ENCODE results near the gene CDC40.
"Not testable (repeated sequence)": the region's sequence is repeated elsewhere in the genome, so short reads cannot be mapped to it uniquely, and the experiment has no call there.

Gene CDC40

GRCh38 chr6:110201151-110201884 is 21.1 kb downstream of the CDC40 start:
- no peak for DNase-seq (ENCODE audit: low read depth in 2 of 2)

- DNase-seq (ENCODE audit: low read depth in 2 of 2), result no peak
Measured at GRCh38 chr6:110207652-110208051, 27.4 kb downstream of the CDC40 start.

- no peak for DNase-seq (ENCODE audit: low read depth in 2 of 2)
Measured at GRCh38 chr6:110211753-110212152, 31.5 kb downstream of the CDC40 start.

GRCh38 chr6:110214338-110214737 is 34.1 kb downstream of the CDC40 start:
- DNase-seq (ENCODE audit: low read depth in 2 of 2), result no peak

- no peak for DNase-seq (ENCODE audit: low read depth in 2 of 2)
Measured at GRCh38 chr6:110216140-110216539, 35.9 kb downstream of the CDC40 start.

- no peak for DNase-seq (ENCODE audit: low read depth in 2 of 2)
Measured at GRCh38 chr6:110217266-110217665, 37.0 kb downstream of the CDC40 start.

GRCh38 chr6:110221738-110222137 is 41.5 kb downstream of the CDC40 start:
- DNase-seq (ENCODE audit: low read depth in 2 of 2), result no peak

- no peak for DNase-seq (ENCODE audit: low read depth in 2 of 2)
Measured at GRCh38 chr6:110226261-110226660, 46.0 kb downstream of the CDC40 start.

- DNase-seq (ENCODE audit: low read depth in 2 of 2), result no peak
Measured at GRCh38 chr6:110232450-110232849, 52.2 kb downstream of the CDC40 start.

- DNase-seq (ENCODE audit: low read depth in 2 of 2), result no peak
Measured at GRCh38 chr6:110233770-110234374, 53.6 kb downstream of the CDC40 start.

GRCh38 chr6:110236007-110236406 is 55.8 kb downstream of the CDC40 start:
- DNase-seq (ENCODE audit: low read depth in 2 of 2), result not testable (repeated sequence)

- no peak for DNase-seq (ENCODE audit: low read depth in 2 of 2)
Measured at GRCh38 chr6:110239526-110240274, 59.5 kb downstream of the CDC40 start.

- DNase-seq (ENCODE audit: low read depth in 2 of 2), result not testable (repeated sequence)
Measured at GRCh38 chr6:110244621-110245020, 64.4 kb downstream of the CDC40 start.

- no peak for DNase-seq (ENCODE audit: low read depth in 2 of 2)
Measured at GRCh38 chr6:110246378-110246777, 66.2 kb downstream of the CDC40 start.

GRCh38 chr6:110246900-110247546 is 66.8 kb downstream of the CDC40 start:
- DNase-seq (ENCODE audit: low read depth in 2 of 2), result no peak

- DNase-seq (ENCODE audit: low read depth in 2 of 2), result no peak
Measured at GRCh38 chr6:110250058-110250457, 69.8 kb downstream of the CDC40 start.

GRCh38 chr6:110250838-110251237 is 70.6 kb downstream of the CDC40 start:
- no peak for DNase-seq (ENCODE audit: low read depth in 2 of 2)

GRCh38 chr6:110255211-110255750 is 75.1 kb downstream of the CDC40 start:
- no peak for DNase-seq (ENCODE audit: low read depth in 2 of 2)

GRCh38 chr6:110256366-110256765 is 76.1 kb downstream of the CDC40 start:
- no peak for DNase-seq (ENCODE audit: low read depth in 2 of 2)

GRCh38 chr6:110265273-110265672 is 85.0 kb downstream of the CDC40 start:
- no peak for DNase-seq (ENCODE audit: low read depth in 2 of 2)

GRCh38 chr6:110266996-110267395 is 86.8 kb downstream of the CDC40 start:
- no peak for DNase-seq (ENCODE audit: low read depth in 2 of 2)

- no peak for DNase-seq (ENCODE audit: low read depth in 2 of 2)
Measured at GRCh38 chr6:110269623-110270022, 89.4 kb downstream of the CDC40 start.

Measured in activated CD8-positive, alpha-beta memory T cell treated with anti-CD3 and anti-CD28 coated beads for 4 hours (primary cell).